Measurements from ENCODE around the gene FBP2.
"Not testable (repeated sequence)": the region's sequence is repeated elsewhere in the genome, so short reads cannot be mapped to it uniquely, and the experiment has no call there.

FBP2 gene

GRCh38 chr9:94606646-94607422 lies 13.2 kb upstream of the FBP2 start:
- no peak for DNase-seq (ENCODE audit: low spot score)

- peak; percentile 47 for DNase-seq (ENCODE audit: low spot score)
Observed at GRCh38 chr9:94603259-94604160, 9.9 kb upstream of the FBP2 start.

GRCh38 chr9:94602666-94603065 lies 9.0 kb upstream of the FBP2 start:
- DNase-seq (ENCODE audit: low spot score): no peak

GRCh38 chr9:94600715-94601114 lies 7.1 kb upstream of the FBP2 start:
- DNase-seq (ENCODE audit: low spot score): no peak

DNA sequence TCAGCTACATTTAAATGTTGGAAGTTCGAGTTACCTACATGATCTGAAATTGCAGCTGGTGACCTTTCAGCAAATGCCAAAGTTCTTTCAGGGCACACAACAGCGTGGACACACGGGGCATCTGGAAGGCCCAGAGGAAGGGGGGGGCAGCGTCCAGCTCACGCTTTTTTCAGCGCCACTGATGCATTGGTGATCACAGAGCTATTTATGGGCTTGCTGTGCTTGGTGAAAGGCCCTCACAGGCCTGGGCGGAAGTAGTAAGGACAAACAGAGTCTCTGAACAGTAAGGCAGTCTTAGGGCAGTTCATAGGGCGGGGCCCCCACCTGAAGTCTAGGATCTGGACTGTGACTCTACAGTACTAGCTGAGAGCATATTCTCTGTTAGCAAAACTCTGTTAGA lies 6.6 kb upstream of the FBP2 start:
- no peak for DNase-seq (ENCODE audit: low spot score)

DNA sequence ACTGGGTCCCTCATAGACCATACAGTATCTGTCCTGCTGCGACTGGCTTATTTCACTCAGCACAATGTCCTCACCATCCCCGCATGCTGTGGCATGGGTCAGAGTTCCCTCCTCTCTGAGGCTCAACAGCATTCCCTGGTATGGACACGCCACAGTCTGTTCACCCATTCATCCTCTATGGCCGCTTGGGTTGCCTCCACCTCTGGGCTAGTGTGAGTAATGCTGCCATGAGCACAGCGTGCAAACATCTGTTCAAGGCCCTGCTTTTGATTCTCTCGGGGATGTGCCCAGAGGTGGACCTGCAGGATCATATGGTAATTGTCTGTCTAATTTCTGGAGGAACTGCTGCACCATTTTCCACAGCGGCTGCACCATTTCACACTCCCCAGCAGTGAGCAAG lies 5.5 kb upstream of the FBP2 start:
- no peak for DNase-seq (ENCODE audit: low spot score)

GRCh38 chr9:94592683-94593082 lies 941 bp downstream of the FBP2 start:
- not testable (repeated sequence) for DNase-seq (ENCODE audit: low spot score)

GRCh38 chr9:94591876-94592275 lies 1.7 kb downstream of the FBP2 start:
- no peak for DNase-seq (ENCODE audit: low spot score)

GRCh38 chr9:94591046-94591545 lies 2.5 kb downstream of the FBP2 start:
- DNase-seq (ENCODE audit: low spot score): not testable (repeated sequence)

GRCh38 chr9:94588681-94589080 lies 4.9 kb downstream of the FBP2 start:
- DNase-seq (ENCODE audit: low spot score): no peak

DNA sequence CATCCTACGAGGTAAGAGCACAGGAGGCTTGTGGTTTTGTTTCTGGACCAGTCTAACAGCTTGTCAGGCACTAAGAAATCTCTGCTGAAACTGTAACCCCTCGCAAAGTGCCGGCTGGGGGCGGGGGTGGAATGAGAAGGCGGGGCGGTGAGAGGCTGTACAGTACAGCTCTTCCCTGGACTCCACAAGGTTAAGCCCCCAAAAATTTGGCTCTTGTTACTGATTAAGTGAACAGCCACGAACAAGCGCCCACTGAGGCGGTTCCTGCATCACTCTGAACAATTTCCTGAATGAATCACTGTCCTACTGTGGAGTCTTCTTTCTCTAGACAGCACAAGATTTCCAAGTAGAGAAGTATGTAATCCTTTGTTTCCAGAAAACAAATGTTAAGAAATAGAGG lies 6.8 kb downstream of the FBP2 start:
- no peak for DNase-seq (ENCODE audit: low spot score)

DNA sequence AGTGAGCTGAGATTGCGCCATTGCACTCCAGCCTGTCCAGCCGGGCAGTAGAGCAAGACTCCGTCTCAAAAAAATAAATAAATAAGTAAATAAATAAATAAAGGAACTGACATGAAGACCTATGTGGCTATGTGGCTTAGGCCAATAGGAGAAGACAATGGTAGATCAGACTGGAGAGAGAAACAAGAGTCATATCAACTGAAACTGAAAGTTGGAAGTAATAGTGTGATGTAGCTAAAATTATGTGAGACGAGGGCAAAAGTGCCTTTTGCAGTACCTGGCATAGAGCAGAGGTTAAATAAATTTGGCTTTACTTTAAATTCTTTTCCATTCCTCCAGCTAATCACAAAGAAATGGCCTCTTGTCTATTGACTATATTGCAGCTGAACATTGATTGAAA lies 7.3 kb downstream of the FBP2 start:
- no peak for DNase-seq (ENCODE audit: low spot score)

DNA sequence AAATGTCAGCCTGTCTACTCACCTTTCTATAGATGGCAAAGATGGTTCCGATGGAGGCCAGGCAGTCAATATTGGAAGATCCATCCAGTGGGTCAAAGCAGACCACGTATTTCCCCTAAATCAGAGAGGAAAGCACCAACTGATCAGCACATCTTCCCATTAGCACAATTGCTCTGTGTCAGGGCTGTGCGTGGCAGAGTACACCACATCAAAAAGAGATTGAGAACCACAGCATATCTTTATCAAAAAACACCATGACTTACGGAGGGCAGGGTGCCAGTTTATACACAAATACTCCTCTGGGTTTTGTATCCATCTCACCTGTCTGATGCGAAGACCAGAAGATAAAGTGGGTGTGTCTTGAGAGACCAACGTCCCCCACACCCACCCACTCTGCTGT lies 9.1 kb downstream of the FBP2 start:
- DNase-seq (ENCODE audit: low spot score): peak; percentile 6

GRCh38 chr9:94581728-94582127 lies 11.9 kb downstream of the FBP2 start:
- no peak for DNase-seq (ENCODE audit: low spot score)

- DNase-seq (ENCODE audit: low spot score): no peak
Observed at GRCh38 chr9:94577571-94577970, 16.1 kb downstream of the FBP2 start.

- no peak for DNase-seq (ENCODE audit: low spot score)
Observed at GRCh38 chr9:94577036-94577435, 16.6 kb downstream of the FBP2 start.

DNA sequence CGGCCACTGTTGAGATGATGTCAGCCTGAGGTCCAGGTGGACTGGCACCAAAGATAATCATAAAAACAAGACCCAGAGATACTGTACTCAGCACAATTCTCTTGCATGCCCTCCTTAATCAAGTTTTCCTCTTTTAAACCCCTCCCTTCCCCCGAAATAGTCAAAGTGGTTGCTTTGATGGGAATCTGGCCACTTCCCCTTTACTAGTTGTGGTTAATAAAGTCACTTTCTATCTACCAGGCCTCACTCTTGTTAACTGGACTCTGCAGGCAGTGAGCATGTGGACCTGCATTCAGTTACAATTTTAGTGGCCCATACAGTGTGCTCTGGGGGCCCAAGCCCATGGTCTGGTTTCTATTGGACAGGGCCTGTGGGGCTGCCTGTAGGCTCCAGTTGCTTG lies 17.5 kb downstream of the FBP2 start:
- DNase-seq (ENCODE audit: low spot score): no peak

- no peak for DNase-seq (ENCODE audit: low spot score)
Observed at GRCh38 chr9:94568972-94569712, 24.5 kb downstream of the FBP2 start.

DNA sequence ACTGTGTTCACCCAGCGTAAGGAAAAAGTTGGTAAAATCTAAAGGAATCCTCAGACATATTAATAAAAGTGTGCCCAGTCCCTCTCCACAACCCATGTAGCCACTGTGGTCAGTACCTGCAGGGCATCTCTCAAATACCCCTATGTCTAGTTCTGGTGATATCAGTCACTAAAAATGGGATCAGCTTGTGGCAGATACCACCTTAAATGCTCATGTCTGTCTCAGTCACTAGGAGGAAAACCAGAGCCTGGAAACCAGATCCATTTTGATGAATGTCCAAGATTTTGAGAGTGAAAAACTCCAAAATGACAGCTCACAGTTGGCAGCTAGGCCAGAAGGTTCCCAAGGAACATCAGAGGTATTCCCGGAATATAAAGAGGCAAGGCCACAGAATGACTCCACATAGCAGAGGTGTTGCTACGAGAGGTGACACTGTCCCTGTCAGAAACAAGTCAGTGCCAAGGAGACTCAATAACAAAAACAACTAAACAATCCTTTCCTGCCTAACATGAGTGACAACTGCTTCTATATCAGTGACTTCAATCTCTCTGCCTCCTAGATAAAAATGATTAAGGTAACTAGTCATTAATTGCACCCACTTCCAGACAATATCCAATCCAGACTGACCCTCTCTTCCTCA lies 25.3 kb downstream of the FBP2 start:
- DNase-seq (ENCODE audit: low spot score): no peak

- no peak for DNase-seq (ENCODE audit: low spot score)
Observed at GRCh38 chr9:94567271-94567670, 26.4 kb downstream of the FBP2 start.

GRCh38 chr9:94566550-94566949 lies 27.1 kb downstream of the FBP2 start:
- DNase-seq (ENCODE audit: low spot score): no peak

GRCh38 chr9:94564279-94564678 lies 29.3 kb downstream of the FBP2 start:
- DNase-seq (ENCODE audit: low spot score): not testable (repeated sequence)
